ENCODE results near the gene GDPD2.

GRCh38 chrX:70429759-70430158 lies 6.6 kb downstream of the GDPD2 start:
- TF ChIP-seq POLR2AphosphoS5 (IDR thresholded peaks at IDR 0.05; ENCODE audit: low read depth, low read length) (no peak), TAF1 (IDR thresholded peaks at IDR 0.05; ENCODE audit: borderline replicate concordance, insufficient read depth, low read length) (no peak)

Measured in PFSK-1 (cell line).